Left renal pelvis (tissue), 4 donors: ENCODE data around the gene MGMT. TPM values are rescaled to one million over a fixed set of nuclear protein-coding genes. Genes with fewer than 3 reads are reported as not detected.

Source experiments
- DNase-seq, 4 donors: peaks; one replicate each; pipeline ENCODE4 v3.0.0-alpha.2; 2013; ENCODE audit warnings: low read depth in 4 of 4, low spot score in 3 of 4
- polyA plus RNA-seq, 4 donors: library from polyadenylated mRNA; unstranded; fragments of 120-200 nt; gene quantifications; one replicate each; pipeline ENCODE4 v1.2.1, GENCODE V29; 2013; ENCODE audit not compliant: insufficient read length in 4 of 4

Gene MGMT
- polyA plus RNA-seq, 4 donors, result 14.2 to 24.7 (median 17.5) TPM

GRCh38 chr10:129775681-129776080 is 308.6 kb downstream of the MGMT start:
- no peak for DNase-seq

GRCh38 chr10:129777687-129778086 is 310.6 kb downstream of the MGMT start:
- DNase-seq, result no peak

- no peak for DNase-seq
These were observed 311.5 kb downstream of the MGMT start for GRCh38 chr10:129778571-129778970.

GRCh38 chr10:129779126-129780111 is 312.4 kb downstream of the MGMT start:
- no peak for DNase-seq

GRCh38 chr10:129780198-129780597 is 313.2 kb downstream of the MGMT start:
- no peak for DNase-seq

- DNase-seq, result no peak
These were observed 314.1 kb downstream of the MGMT start for GRCh38 chr10:129780901-129781795.

- DNase-seq, result no peak
These were observed 317.2 kb downstream of the MGMT start for GRCh38 chr10:129784291-129784690.

- no peak for DNase-seq
These were observed 317.9 kb downstream of the MGMT start for GRCh38 chr10:129784891-129785290.

- DNase-seq, result no peak
These were observed 318.5 kb downstream of the MGMT start for GRCh38 chr10:129785536-129785981.

- no peak for DNase-seq
These were observed 319.2 kb downstream of the MGMT start for GRCh38 chr10:129786216-129786615.

- DNase-seq, result no peak
These were observed 320.5 kb downstream of the MGMT start for GRCh38 chr10:129787557-129787956.

- no peak for DNase-seq
These were observed 321.2 kb downstream of the MGMT start for GRCh38 chr10:129788215-129788614.

- no peak for DNase-seq
These were observed 323.8 kb downstream of the MGMT start for GRCh38 chr10:129790715-129791446.

- DNase-seq, result no peak
These were observed 325.1 kb downstream of the MGMT start for GRCh38 chr10:129792141-129792540.

- no peak for DNase-seq
These were observed 325.8 kb downstream of the MGMT start for GRCh38 chr10:129792864-129793263.

GRCh38 chr10:129793479-129793878 is 326.4 kb downstream of the MGMT start:
- DNase-seq, result no peak

- DNase-seq, result no peak
These were observed 327.0 kb downstream of the MGMT start for GRCh38 chr10:129793996-129794395.

- no peak for DNase-seq
These were observed 329.8 kb downstream of the MGMT start for GRCh38 chr10:129796710-129797420.

GRCh38 chr10:129799942-129800341 is 332.9 kb downstream of the MGMT start:
- no peak for DNase-seq

- DNase-seq, result no peak
These were observed 333.8 kb downstream of the MGMT start for GRCh38 chr10:129800796-129801340.
